Naive thymus-derived CD4-positive, alpha-beta T cell (primary cell): ENCODE results near the gene LGALS16. TPM values are rescaled to one million over a fixed set of nuclear protein-coding genes. Genes with fewer than 3 reads are reported as not detected.

ENCODE experiments used
- ATAC-seq: fragments of 150-1000 bp; cut with Tn5 transposase; 2 replicates; pipeline ENCODE4 v1.10.0; 2021; ENCODE audit warnings: mild to moderate bottlenecking, moderate library complexity
- CTCF ChIA-PET: fragments of 350-600 bp; sonication (Branson Sonifier 250); formaldehyde crosslinking; loops from one replicate; lab custom pipeline; 2021; ENCODE audit warnings: antibody characterized with exemption; lab: Charles Lee
- POLR2A ChIA-PET: fragments of 350-600 bp; sonication (Branson Sonifier 250); formaldehyde crosslinking; loops from one replicate; lab custom pipeline; 2021; ENCODE audit warnings: antibody characterized with exemption, inconsistent platforms; lab: Charles Lee
- DNase-seq, 9 donors: peaks; one replicate each; pipeline versions ENCODE4 v3.0.0 to v3.0.0-alpha.2; 2020 to 2022; ENCODE audit warnings: mixed read lengths in 1 of 9
- H3K27ac ChIP-seq: one replicate; pipeline ENCODE4 v1.7.0; 2013; ENCODE audit warnings: mild to moderate bottlenecking, low read depth, low read length, moderate library complexity
- H3K27me3 ChIP-seq, 2 donors: one replicate each; pipeline ENCODE4 v1.7.0; 2013; ENCODE audit warnings: low read length in 2 of 2, mild to moderate bottlenecking in 2 of 2, moderate library complexity in 2 of 2; ENCODE audit not compliant: control insufficient read depth in 2 of 2, insufficient read depth in 2 of 2
- H3K36me3 ChIP-seq, 3 experiments: 1 replicate in 2 of 3; 2 replicates in 1 of 3; pipeline ENCODE4 v1.7.0; 2013; ENCODE audit warnings: low read length in 3 of 3, mild to moderate bottlenecking in 3 of 3, moderate library complexity in 1 of 3; ENCODE audit not compliant: insufficient read depth in 3 of 3, control insufficient read depth in 2 of 3
- H3K4me1 ChIP-seq, 2 donors: one replicate each; pipeline ENCODE4 v1.7.0; 2013; ENCODE audit warnings: low read length in 2 of 2, mild to moderate bottlenecking in 2 of 2, moderate library complexity in 1 of 2; ENCODE audit not compliant: control insufficient read depth in 2 of 2, insufficient read depth in 2 of 2
- H3K4me3 ChIP-seq: 2 replicates; pipeline ENCODE4 v1.7.0; 2013; ENCODE audit warnings: mild to moderate bottlenecking, low read length
- H3K9me3 ChIP-seq, 3 experiments: 1 replicate in 2 of 3; 2 replicates in 1 of 3; pipeline ENCODE4 v1.7.0; 2013; ENCODE audit warnings: low read length in 3 of 3; ENCODE audit not compliant: control insufficient read depth in 2 of 3
- H3K27ac Mint-ChIP-seq, 9 donors: one replicate each; pipeline ENCODE4 v1.8.0; 2020 to 2022; ENCODE audit warnings: mixed read lengths in 9 of 9, mild to moderate bottlenecking in 8 of 9, moderate library complexity in 5 of 9, inconsistent platforms in 2 of 9
- H3K27me3 Mint-ChIP-seq, 5 donors: one replicate each; pipeline ENCODE4 v1.8.0; 2021 to 2022; ENCODE audit warnings: mixed read lengths in 5 of 5, mild to moderate bottlenecking in 1 of 5
- H3K36me3 Mint-ChIP-seq, 5 donors: one replicate each; pipeline ENCODE4 v1.8.0; 2020 to 2022; ENCODE audit warnings: mixed read lengths in 5 of 5, mild to moderate bottlenecking in 3 of 5, inconsistent platforms in 1 of 5
- H3K4me1 Mint-ChIP-seq, 7 donors: one replicate each; pipeline ENCODE4 v1.8.0; 2020 to 2022; ENCODE audit warnings: mixed read lengths in 7 of 7, mild to moderate bottlenecking in 3 of 7, inconsistent platforms in 1 of 7
- H3K4me3 Mint-ChIP-seq, 10 donors: one replicate each; pipeline ENCODE4 v1.8.0; 2020 to 2022; ENCODE audit warnings: mild to moderate bottlenecking in 10 of 10, mixed read lengths in 10 of 10, moderate library complexity in 6 of 10, inconsistent platforms in 2 of 10
- H3K9me3 Mint-ChIP-seq, 11 donors: one replicate each; pipeline ENCODE4 v1.8.0; 2020 to 2022; ENCODE audit warnings: mixed read lengths in 11 of 11, mild to moderate bottlenecking in 4 of 11, inconsistent platforms in 1 of 11, moderate library complexity in 1 of 11
- intact Hi-C, 2 donors: fragments of 100-400 bp; cut with micrococcal nuclease; formaldehyde crosslinking; loops; one replicate each; pipeline ENCODE4 v1.15.1; 2023
- polyA plus RNA-seq, 2 donors: library from polyadenylated mRNA; unstranded; fragments of 300-500 nt; fragmentation: Illumina TruSeq; gene quantifications; one replicate each; pipeline ENCODE4 v1.2.3, GENCODE V29; 2021
- total RNA-seq, 6 experiments: library from RNA in 5 of 6; stranded (reverse) in 5 of 6; gene quantifications; 1 replicate in 5 of 6; 2 replicates in 1 of 6; pipeline ENCODE4 v1.2.3 and lab custom pipeline; 2021 to 2026

Gene LGALS16
- total and polyA plus RNA-seq, 7 experiments from 2014 or later: not detected

DNA sequence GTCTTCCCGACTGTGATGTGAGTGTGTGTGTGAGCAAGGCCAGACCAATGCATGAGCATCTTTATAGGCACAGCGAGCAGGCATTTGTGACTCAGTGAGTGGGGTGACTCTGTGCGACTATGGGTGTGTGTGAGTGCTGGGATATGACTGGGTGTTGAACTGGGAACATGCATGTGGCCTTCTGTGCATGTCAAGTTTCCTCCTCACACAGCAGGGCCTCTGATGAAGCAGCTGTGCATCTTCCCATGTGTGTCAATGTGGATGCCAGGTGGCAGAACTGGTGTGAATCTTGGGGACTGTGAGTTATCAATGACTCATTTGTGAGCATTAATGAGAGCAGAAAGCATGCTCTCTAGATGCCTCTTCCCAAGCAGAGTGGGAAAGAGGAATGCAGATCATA lies 36.5 kb downstream of the LGALS16 start:
- no peak overlapping the region for H3K4me3 Mint-ChIP-seq
- no peaks in the 10 kb centered on the region for H3K4me1 ChIP-seq
- intact Hi-C loops: no loop called here
- H3K27ac ChIP-seq: no peak overlapping the region
- peaks cover 0 to 16% (median 5%) of the 10 kb centered on the region in 5 donors for H3K27me3 Mint-ChIP-seq
- H3K27ac Mint-ChIP-seq: no peak overlapping the region
- no peak for DNase-seq
- H3K4me1 Mint-ChIP-seq: peaks cover 0 to 4% (median 0%) of the 10 kb centered on the region in 7 donors
- H3K27me3 ChIP-seq: peaks cover 0 to 4% of the 10 kb centered on the region in 2 donors
- peaks cover 1 to 19% (median 5%) of the 10 kb centered on the region in 11 donors for H3K9me3 Mint-ChIP-seq
- ATAC-seq: no peak
- no peak overlapping the region for H3K4me3 ChIP-seq
- peaks cover 0 to 9% (median 6%) of the 10 kb centered on the region in 5 donors for H3K36me3 Mint-ChIP-seq
- H3K36me3 ChIP-seq: no peaks in the 10 kb centered on the region
- CTCF ChIA-PET: no interaction called here
- H3K9me3 ChIP-seq: no peaks in the 10 kb centered on the region
- POLR2A ChIA-PET: no interaction called here

DNA sequence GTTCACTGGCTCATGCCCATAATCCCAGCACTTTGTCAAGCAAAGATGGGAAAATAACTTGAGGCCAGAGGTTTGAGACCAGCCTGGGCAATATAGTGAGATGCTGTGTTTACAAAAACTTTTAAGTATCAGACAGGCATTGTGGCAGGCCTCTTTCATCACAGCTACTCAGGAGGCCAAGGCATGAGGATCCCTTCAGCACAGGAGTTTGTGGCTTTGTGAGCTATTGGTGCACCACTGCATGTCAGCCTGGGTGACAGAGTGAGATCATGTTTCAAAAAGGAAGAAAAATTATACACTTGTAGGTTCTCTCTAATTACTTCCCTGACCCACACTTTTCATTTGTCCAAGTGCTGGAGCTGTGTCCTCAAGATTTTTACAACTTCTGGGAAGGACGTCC lies 37.1 kb downstream of the LGALS16 start:
- no peak overlapping the region for H3K4me3 ChIP-seq
- no peak for DNase-seq
- ChIA-PET CTCF (no interaction called here), POLR2A (no interaction called here)
- H3K9me3 ChIP-seq: no peaks in the 10 kb centered on the region
- no peaks in the 10 kb centered on the region for H3K36me3 ChIP-seq
- ATAC-seq: no peak
- H3K4me1 Mint-ChIP-seq: peaks cover 0 to 4% (median 0%) of the 10 kb centered on the region in 7 donors
- H3K27me3 Mint-ChIP-seq: peaks cover 0 to 18% (median 5%) of the 10 kb centered on the region in 5 donors
- no peaks in the 10 kb centered on the region for H3K4me1 ChIP-seq
- intact Hi-C loops: no loop called here
- H3K27ac Mint-ChIP-seq: no peak overlapping the region
- H3K36me3 Mint-ChIP-seq: peaks cover 0 to 9% (median 6%) of the 10 kb centered on the region in 5 donors
- peaks cover 1 to 19% (median 5%) of the 10 kb centered on the region in 11 donors for H3K9me3 Mint-ChIP-seq
- no peak overlapping the region for H3K4me3 Mint-ChIP-seq
- no peak overlapping the region for H3K27ac ChIP-seq
- H3K27me3 ChIP-seq: peaks cover 0 to 4% of the 10 kb centered on the region in 2 donors

DNA sequence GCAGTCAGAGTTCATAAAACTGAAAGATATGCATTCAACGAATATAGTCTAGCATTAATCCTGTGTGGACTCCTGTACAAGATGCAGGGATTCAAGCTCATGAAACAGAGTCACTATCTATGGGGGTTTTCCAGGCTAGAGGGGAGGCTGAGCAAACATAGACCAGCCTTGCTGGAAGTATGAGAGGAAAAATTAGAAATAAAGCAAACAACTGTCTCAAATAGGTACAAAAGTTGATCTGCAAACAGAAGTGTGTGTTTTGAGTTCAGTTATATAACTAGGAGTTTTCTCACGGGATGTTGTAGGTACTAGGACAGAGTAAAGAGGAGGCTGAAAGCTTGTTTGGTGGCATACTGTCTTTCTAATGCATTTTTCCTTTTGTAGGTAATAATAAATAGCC lies 40.0 kb downstream of the LGALS16 start:
- H3K9me3 Mint-ChIP-seq: peaks cover 0 to 2% (median 0%) of the 10 kb centered on the region in 11 donors
- no peak overlapping the region for H3K27ac Mint-ChIP-seq
- ATAC-seq: no peak
- peaks cover 0 to 3% (median 0%) of the 10 kb centered on the region in 5 donors for H3K36me3 Mint-ChIP-seq
- DNase-seq: no peak
- intact Hi-C loops: no loop called here
- Histone ChIP-seq H3K27me3 (peaks cover 0 to 4% of the 10 kb centered on the region in 2 donors), H3K36me3 (no peaks in the 10 kb centered on the region), H3K4me1 (no peaks in the 10 kb centered on the region), H3K4me3 (no peak overlapping the region), H3K27ac (no peak overlapping the region), H3K9me3 (no peaks in the 10 kb centered on the region)
- peaks cover 0 to 23% (median 4%) of the 10 kb centered on the region in 5 donors for H3K27me3 Mint-ChIP-seq
- H3K4me1 Mint-ChIP-seq: peaks cover 2 to 9% (median 6%) of the 10 kb centered on the region in 7 donors
- POLR2A ChIA-PET: no interaction called here
- CTCF ChIA-PET: no interaction called here
- H3K4me3 Mint-ChIP-seq: no peak overlapping the region

DNA sequence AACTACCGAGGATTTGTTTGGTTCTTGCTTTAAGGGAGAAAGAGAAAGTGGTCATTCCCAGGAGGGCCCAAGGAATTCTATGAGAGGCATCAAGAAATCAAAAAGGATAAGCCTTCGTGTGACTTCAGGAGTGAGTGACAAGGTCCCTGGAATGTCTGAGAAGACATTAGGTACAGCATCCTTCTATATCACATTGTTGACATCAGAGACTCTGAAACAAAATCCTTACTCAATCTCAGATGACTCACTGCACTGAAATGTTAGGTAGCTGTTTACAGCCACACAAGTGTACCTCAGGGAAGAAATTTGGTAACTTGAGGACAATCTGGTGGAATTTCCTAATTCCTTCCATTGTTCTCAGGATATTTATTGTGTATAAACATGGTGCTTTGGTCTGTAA lies 40.7 kb downstream of the LGALS16 start:
- no peak overlapping the region for H3K27ac Mint-ChIP-seq
- H3K9me3 ChIP-seq: no peaks in the 10 kb centered on the region
- H3K27me3 ChIP-seq: peaks cover 0 to 4% of the 10 kb centered on the region in 2 donors
- H3K4me3 ChIP-seq: no peak overlapping the region
- no peak overlapping the region for H3K27ac ChIP-seq
- ChIA-PET POLR2A (no interaction called here), CTCF (no interaction called here)
- intact Hi-C loops: no loop called here
- H3K4me1 Mint-ChIP-seq: peaks cover 2 to 9% (median 6%) of the 10 kb centered on the region in 7 donors
- H3K9me3 Mint-ChIP-seq: no peaks in the 10 kb centered on the region
- H3K4me3 Mint-ChIP-seq: no peak overlapping the region
- H3K27me3 Mint-ChIP-seq: peaks cover 0 to 23% (median 4%) of the 10 kb centered on the region in 5 donors
- H3K4me1 ChIP-seq: no peaks in the 10 kb centered on the region
- DNase-seq (no peak), ATAC-seq (no peak)
- peaks cover 0 to 3% (median 0%) of the 10 kb centered on the region in 5 donors for H3K36me3 Mint-ChIP-seq
- H3K36me3 ChIP-seq: no peaks in the 10 kb centered on the region

DNA sequence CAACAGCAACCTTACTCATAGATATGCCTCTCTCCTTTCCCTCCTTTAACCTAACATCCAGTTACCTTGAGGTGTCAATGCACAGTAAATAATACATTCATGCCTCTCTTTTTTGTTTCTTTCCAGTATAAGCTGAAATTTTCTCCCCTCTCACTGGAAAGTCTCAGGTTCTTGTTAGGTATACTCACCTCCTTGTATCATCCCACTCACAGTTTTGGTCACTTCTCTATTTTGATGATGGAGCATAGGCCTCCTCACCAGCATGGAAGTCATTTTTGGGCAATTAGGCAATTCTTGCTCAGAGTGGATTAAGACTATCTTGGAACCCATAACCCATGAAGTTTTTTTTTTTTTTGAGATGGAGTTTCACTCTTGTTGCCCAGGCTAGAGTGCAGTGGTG lies 42.8 kb downstream of the LGALS16 start:
- H3K27ac Mint-ChIP-seq: no peak overlapping the region
- H3K27me3 Mint-ChIP-seq: peaks cover 0 to 18% (median 4%) of the 10 kb centered on the region in 5 donors
- H3K4me1 Mint-ChIP-seq: peaks cover 0 to 9% (median 6%) of the 10 kb centered on the region in 7 donors
- Histone ChIP-seq H3K4me3 (no peak overlapping the region), H3K4me1 (no peaks in the 10 kb centered on the region), H3K27ac (no peak overlapping the region), H3K9me3 (no peaks in the 10 kb centered on the region), H3K36me3 (no peaks in the 10 kb centered on the region), H3K27me3 (peaks cover 0 to 4% of the 10 kb centered on the region in 2 donors)
- intact Hi-C loops: no loop called here
- ChIA-PET CTCF (no interaction called here), POLR2A (no interaction called here)
- H3K36me3 Mint-ChIP-seq: no peaks in the 10 kb centered on the region
- ATAC-seq: no peak
- no peak overlapping the region for H3K4me3 Mint-ChIP-seq
- no peaks in the 10 kb centered on the region for H3K9me3 Mint-ChIP-seq
- DNase-seq: no peak

DNA sequence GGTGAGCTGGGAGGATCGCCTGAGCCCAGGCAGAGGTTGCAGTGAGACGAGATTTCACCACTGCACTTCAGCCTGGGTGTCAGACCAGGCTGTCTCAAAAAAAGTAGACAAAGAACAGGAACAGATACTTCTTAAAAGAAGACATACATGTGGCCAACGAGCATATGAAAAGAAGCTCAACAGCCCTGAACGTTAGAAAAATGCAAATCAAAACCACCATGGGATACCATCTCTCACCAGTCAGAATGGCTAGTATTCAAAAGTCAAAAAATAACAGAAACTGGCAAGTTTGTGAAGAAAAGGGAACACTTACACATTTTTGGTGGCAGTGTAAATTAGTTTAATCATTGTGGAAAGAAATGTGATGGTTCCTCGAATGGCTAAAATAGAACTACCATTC lies 45.6 kb downstream of the LGALS16 start:
- Mint-ChIP-seq H3K36me3 (peaks cover 0 to 19% (median 0%) of the 10 kb centered on the region in 5 donors), H3K4me1 (peaks cover 13 to 32% (median 30%) of the 10 kb centered on the region in 7 donors), H3K4me3 (no peak overlapping the region), H3K9me3 (peaks cover 0 to 12% (median 3%) of the 10 kb centered on the region in 11 donors), H3K27me3 (peaks cover 0 to 15% (median 0%) of the 10 kb centered on the region in 5 donors), H3K27ac (no peak overlapping the region)
- H3K36me3 ChIP-seq: no peaks in the 10 kb centered on the region
- no peak overlapping the region for H3K27ac ChIP-seq
- H3K9me3 ChIP-seq: no peaks in the 10 kb centered on the region
- ATAC-seq: no peak
- H3K27me3 ChIP-seq: no peaks in the 10 kb centered on the region
- peaks cover 0 to 21% of the 10 kb centered on the region in 2 donors for H3K4me1 ChIP-seq
- DNase-seq: no peak
- H3K4me3 ChIP-seq: no peak overlapping the region
- intact Hi-C loops: no loop called here
- ChIA-PET CTCF (interaction anchor here (0.9 kb wide), 1 partner anchor 64 kb away, joined by 3 read pairs; no protein-coding TSS in a partner anchor), POLR2A (no interaction called here)
